Activated CD8-positive, alpha-beta T cell treated with anti-CD3 and anti-CD28 coated beads, Interleukin-2, amount 10 ng/mL, durations not matched to agents 7 days and 5 days (primary cell): ENCODE results near the gene MTR. TPM values are rescaled to one million over a fixed set of nuclear protein-coding genes. Genes with fewer than 3 reads are reported as not detected.
A peak's percentile ranks its signal among the peaks of the same experiment; 100 is the strongest.

ENCODE experiments used
- ATAC-seq: fragments of 150-1000 bp; cut with Tn5 transposase; one replicate; pipeline ENCODE4 v1.10.0; 2021; ENCODE audit warnings: moderate library complexity
- CTCF ChIA-PET: fragments of 350-600 bp; sonication (Branson Sonifier 250); formaldehyde crosslinking; loops from one replicate; lab custom pipeline; 2021; ENCODE audit warnings: antibody characterized with exemption; lab: Charles Lee
- POLR2A ChIA-PET: fragments of 350-600 bp; sonication (Branson Sonifier 250); formaldehyde crosslinking; loops from one replicate; lab custom pipeline; 2021; ENCODE audit warnings: antibody characterized with exemption; lab: Charles Lee
- DNase-seq: peaks from one replicate; pipeline ENCODE4 v3.0.0-alpha.2; 2020
- H3K27ac Mint-ChIP-seq: one replicate; pipeline ENCODE4 v1.8.0; 2021; ENCODE audit warnings: mild to moderate bottlenecking, mixed read lengths
- H3K27me3 Mint-ChIP-seq: one replicate; pipeline ENCODE4 v1.8.0; 2021; ENCODE audit warnings: low read depth, mixed read lengths
- H3K36me3 Mint-ChIP-seq: one replicate; pipeline ENCODE4 v1.8.0; 2021; ENCODE audit warnings: low read depth, mixed read lengths
- H3K4me1 Mint-ChIP-seq: one replicate; pipeline ENCODE4 v1.8.0; 2021; ENCODE audit warnings: low read depth, mixed read lengths
- H3K4me3 Mint-ChIP-seq: one replicate; pipeline ENCODE4 v1.8.0; 2021; ENCODE audit warnings: mild to moderate bottlenecking, mixed read lengths
- H3K9me3 Mint-ChIP-seq: one replicate; pipeline ENCODE4 v1.8.0; 2022; ENCODE audit warnings: mixed read lengths; ENCODE audit not compliant: insufficient read depth
- total RNA-seq, 2 experiments: library from RNA; stranded (reverse); gene quantifications; one replicate each; pipeline ENCODE4 v1.2.3, GENCODE V29; 2021

MTR gene
- total RNA-seq, 2 experiments from 2014 or later, result 41.7 to 44.7 TPM

DNA sequence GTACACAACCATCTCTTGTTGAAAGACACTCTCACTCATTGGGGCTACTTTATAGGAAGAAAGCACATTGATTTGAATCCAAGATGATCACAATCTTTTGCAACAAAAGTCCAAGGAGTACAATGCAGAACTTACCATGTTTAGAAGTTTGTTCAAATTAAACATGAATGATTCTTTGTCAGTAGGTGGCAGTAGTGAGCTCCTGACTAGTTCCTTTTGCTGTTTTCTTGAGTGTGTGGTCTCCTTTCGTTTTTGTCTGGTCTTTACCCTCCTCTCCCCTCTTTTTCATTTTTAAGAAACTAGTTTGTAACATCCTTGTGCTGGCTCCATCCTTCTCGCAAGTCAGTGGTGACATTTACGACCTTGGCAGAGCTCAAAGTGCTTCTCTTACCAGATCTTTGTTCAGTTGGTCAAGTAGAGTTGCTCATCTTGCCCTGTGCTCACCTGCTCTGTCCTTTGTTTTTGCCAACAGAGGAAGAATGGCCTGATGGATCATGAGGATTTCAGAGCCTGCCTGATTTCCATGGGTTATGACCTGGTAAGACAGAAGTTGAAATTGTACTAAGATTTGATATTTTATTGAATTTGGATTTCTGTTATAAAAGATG lies 35.7 kb upstream of the MTR start:
- Mint-ChIP-seq H3K9me3 (no peaks in the 10 kb centered on the region), H3K27me3 (no peaks in the 10 kb centered on the region), H3K36me3 (no peaks in the 10 kb centered on the region), H3K4me1 (peaks cover 1% of the 10 kb centered on the region), H3K27ac (no peak overlapping the region), H3K4me3 (no peak overlapping the region)
- POLR2A ChIA-PET, result no interaction called here
- ATAC-seq (peak; percentile 63), DNase-seq (peak; percentile 39)
- CTCF ChIA-PET, result interaction anchor here (0.7 to 4.0 kb wide), 32 partner anchors 8 to 806 kb away, joined by 3 to 32 read pairs (median 6); partner anchors contain the start of gene MTR

DNA sequence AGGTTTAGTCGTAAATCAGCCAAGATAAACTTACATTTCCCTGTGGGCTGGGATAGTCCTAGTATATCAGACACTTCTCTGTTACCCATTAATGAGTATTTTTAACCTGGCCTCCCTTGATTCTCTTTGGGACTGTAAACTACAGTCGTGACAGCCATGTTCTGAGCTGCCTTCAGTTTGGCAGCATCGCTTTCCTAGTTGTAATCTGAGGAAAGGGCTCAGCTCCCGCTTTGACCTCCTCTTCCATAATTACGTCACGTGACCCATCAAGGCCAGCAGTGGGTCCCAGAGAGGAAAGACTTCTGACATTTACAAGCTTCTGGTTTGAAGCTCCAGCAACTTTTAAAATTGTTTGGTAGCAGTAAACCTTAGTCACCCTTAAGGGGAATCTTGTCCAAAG lies 34.6 kb upstream of the MTR start:
- POLR2A ChIA-PET, result no interaction called here
- H3K4me1 Mint-ChIP-seq, result peaks cover 1% of the 10 kb centered on the region

DNA sequence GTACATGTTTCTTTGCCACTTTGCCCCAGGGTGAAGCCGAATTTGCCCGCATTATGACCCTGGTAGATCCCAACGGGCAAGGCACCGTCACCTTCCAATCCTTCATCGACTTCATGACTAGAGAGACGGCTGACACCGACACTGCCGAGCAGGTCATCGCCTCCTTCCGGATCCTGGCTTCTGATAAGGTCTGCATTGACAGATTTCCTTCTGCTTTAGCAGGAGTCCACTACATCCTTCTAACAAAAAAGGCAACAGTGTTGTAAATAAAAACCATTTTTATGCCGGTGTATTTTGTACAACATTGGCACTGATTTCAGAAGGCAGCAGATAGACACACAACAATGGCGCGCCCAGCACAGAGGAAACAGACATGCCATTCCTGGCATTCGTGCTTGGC lies 34.1 kb upstream of the MTR start:
- no peak overlapping the region for H3K27ac Mint-ChIP-seq
- H3K4me1 Mint-ChIP-seq, result peaks cover 1% of the 10 kb centered on the region
- DNase-seq, result no peak
- H3K27me3 Mint-ChIP-seq, result no peaks in the 10 kb centered on the region
- no peak overlapping the region for H3K4me3 Mint-ChIP-seq
- no peaks in the 10 kb centered on the region for H3K9me3 Mint-ChIP-seq
- H3K36me3 Mint-ChIP-seq, result no peaks in the 10 kb centered on the region
- ChIA-PET POLR2A (no interaction called here), CTCF (interaction anchor here (2.6 to 4.0 kb wide), 4 partner anchors 7 to 115 kb away, joined by 15 to 32 read pairs (median 18); no protein-coding TSS in a partner anchor)
- no peak for ATAC-seq

More for the DNA sequence above, 34.6 kb upstream of the MTR start:
- Mint-ChIP-seq H3K9me3 (no peaks in the 10 kb centered on the region), H3K4me3 (no peak overlapping the region), H3K27ac (no peak overlapping the region), H3K36me3 (no peaks in the 10 kb centered on the region), H3K27me3 (no peaks in the 10 kb centered on the region)
- ATAC-seq (no peak), DNase-seq (no peak)
- CTCF ChIA-PET, result interaction anchor here (0.6 to 4.0 kb wide), 11 partner anchors 7 to 1505 kb away, joined by 3 to 32 read pairs (median 15); partner anchors contain the start of gene MTR

DNA sequence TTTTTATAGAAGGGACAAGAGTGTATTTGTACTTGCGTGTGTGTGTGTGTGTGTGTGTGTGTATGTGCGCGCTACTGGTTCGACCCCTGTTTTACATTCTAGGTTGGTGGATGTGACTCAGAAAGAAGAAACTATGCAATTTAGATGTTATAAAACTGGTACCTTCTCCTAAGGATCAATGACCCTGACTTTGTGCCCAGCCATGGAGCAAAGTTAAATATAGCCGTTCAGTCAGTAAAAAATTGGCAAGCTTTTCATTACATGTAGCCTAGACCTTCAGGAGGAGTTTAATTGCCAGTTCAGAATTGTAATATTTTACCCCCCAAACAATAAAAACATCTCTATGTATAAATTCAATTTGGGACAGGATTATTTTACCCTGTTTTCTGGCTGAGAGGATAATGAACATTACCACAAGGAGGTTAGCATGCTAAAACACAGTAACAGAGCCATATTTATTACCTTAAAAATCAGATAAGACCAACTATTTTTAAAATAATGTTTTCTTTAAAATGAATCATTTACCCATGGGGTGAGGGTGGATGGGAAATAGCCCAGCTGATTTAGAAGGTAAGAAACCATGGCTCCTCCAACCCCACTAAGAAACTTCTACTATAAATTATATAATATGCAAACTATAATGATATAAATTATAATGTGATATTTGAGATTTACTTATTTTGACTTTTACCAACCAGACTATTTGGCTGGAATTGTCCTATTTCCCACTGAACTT lies 33.5 kb upstream of the MTR start:
- DNase-seq, result no peak
- Mint-ChIP-seq H3K4me3 (no peak overlapping the region), H3K4me1 (peaks cover 1% of the 10 kb centered on the region), H3K9me3 (no peaks in the 10 kb centered on the region), H3K36me3 (no peaks in the 10 kb centered on the region), H3K27me3 (no peaks in the 10 kb centered on the region), H3K27ac (no peak overlapping the region)
- ChIA-PET CTCF (no interaction called here), POLR2A (no interaction called here)
- ATAC-seq, result no peak

DNA sequence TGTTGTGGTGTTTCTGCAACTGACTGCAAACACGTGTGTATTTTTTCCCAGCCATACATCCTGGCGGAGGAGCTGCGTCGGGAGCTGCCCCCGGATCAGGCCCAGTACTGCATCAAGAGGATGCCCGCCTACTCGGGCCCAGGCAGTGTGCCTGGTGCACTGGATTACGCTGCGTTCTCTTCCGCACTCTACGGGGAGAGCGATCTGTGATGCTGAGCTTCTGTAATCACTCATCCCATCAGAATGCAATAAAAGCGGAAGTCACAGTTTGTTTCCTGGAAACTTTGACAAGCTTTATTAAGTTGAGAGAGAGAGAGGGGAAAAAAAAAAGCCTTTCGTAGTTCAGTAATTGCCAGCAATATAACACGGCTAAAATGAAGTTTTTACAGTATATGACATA lies 32.7 kb upstream of the MTR start:
- no peaks in the 10 kb centered on the region for H3K9me3 Mint-ChIP-seq
- peaks cover 1% of the 10 kb centered on the region for H3K4me1 Mint-ChIP-seq
- ChIA-PET CTCF (no interaction called here), POLR2A (no interaction called here)
- no peak overlapping the region for H3K4me3 Mint-ChIP-seq
- no peak overlapping the region for H3K27ac Mint-ChIP-seq
- DNase-seq (no peak), ATAC-seq (no peak)
- peaks cover 3% of the 10 kb centered on the region for H3K27me3 Mint-ChIP-seq
- no peaks in the 10 kb centered on the region for H3K36me3 Mint-ChIP-seq

DNA sequence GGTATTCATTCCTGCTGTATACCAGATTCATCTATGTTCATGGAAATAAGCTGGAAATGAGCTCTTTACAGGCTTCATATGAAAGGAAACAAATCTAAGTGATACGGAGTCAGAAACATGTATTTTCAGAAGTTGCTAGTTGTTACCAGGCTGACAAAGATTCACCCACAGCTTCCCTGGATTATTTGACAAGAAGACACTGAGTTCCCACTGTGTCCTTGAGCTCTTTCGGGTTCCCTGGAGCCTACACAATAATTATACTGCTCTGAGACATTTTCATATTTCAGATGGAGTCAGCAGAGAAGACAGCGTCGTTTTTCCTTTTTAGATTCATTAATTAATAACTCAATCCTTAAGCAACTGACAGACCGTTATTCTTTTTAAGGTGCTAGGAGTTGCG lies 29.3 kb upstream of the MTR start:
- POLR2A ChIA-PET, result no interaction called here
- DNase-seq (no peak), ATAC-seq (no peak)
- Mint-ChIP-seq H3K9me3 (no peaks in the 10 kb centered on the region), H3K27me3 (peaks cover 10% of the 10 kb centered on the region), H3K27ac (no peak overlapping the region), H3K4me1 (no peaks in the 10 kb centered on the region), H3K4me3 (no peak overlapping the region), H3K36me3 (no peaks in the 10 kb centered on the region)
- CTCF ChIA-PET, result interaction anchor here (1.1 kb wide), 1 partner anchor 14 kb away, joined by 3 read pairs; no protein-coding TSS in a partner anchor

DNA sequence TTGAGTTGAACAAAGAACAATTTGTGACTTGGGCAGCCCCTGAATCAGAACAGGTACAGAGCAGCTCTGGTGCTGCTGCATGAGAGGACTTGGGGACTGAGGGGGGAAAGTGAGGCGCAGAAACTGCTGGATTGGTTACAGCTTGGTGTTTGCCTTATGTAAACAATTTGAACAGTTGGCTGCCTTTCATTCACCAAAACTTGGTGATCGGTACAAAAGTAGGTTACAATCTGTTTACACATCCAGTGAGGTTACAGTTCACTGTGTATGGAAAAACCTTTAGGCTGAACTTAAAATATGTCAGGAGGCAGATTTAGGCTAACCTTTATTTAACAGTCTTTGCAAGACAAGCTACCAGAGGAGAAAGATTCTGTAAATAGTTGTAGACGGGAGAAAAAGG lies 28.6 kb upstream of the MTR start:
- POLR2A ChIA-PET, result no interaction called here
- no peaks in the 10 kb centered on the region for H3K36me3 Mint-ChIP-seq

DNA sequence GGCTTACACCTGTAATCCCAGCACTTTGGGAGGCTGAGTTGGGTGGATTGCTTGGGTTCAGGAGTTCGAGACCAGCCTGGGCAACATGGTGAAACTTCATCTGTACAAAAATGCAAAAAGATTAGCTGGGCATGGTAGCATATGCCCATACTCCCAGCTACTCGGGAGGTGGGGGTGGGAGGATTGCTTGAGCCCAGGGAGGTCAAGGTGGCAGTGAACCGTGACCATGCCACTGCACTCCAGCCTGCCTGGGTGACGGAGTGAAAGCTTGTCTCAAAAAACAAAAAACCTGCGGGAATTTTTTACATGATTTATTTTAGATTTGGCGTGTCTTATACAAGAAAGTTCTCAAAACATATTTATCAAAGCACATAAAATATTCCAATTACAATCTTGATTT lies 27.8 kb upstream of the MTR start:
- H3K27ac Mint-ChIP-seq, result no peak overlapping the region
- ATAC-seq (no peak), DNase-seq (no peak)
- no peaks in the 10 kb centered on the region for H3K4me1 Mint-ChIP-seq
- no peak overlapping the region for H3K4me3 Mint-ChIP-seq
- no peaks in the 10 kb centered on the region for H3K9me3 Mint-ChIP-seq
- peaks cover 10% of the 10 kb centered on the region for H3K27me3 Mint-ChIP-seq
- POLR2A ChIA-PET, result no interaction called here
- no peaks in the 10 kb centered on the region for H3K36me3 Mint-ChIP-seq
- CTCF ChIA-PET, result interaction anchor here (2.8 kb wide), 1 partner anchor 8 kb away, joined by 15 read pairs; no protein-coding TSS in a partner anchor

More for the DNA sequence above, 28.6 kb upstream of the MTR start:
- Mint-ChIP-seq H3K9me3 (no peaks in the 10 kb centered on the region), H3K4me3 (no peak overlapping the region), H3K27ac (no peak overlapping the region), H3K27me3 (peaks cover 10% of the 10 kb centered on the region), H3K4me1 (no peaks in the 10 kb centered on the region)
- DNase-seq (no peak), ATAC-seq (no peak)
- CTCF ChIA-PET, result interaction anchor here (2.8 kb wide), 1 partner anchor 7 kb away, joined by 15 read pairs; no protein-coding TSS in a partner anchor

DNA sequence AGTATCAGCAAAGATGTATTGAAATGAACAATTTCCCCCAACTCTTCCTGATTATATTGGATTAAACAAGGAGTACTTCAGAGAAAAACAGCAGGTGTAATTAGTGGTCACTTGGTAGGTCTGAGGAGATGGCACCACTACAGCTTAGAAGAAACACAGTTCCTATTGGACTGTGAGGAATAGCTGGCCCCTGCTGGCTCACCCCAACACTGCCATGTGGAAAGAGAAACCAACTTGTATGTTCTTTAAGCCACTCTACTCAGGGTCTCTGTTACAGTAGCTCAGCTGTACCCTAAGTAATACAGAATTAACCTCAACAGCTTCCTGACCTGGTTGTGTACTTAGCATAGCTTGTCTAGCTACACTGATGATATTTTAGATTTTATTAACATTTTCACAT lies 26.5 kb upstream of the MTR start:
- CTCF ChIA-PET, result interaction anchor here (2.8 kb wide), 1 partner anchor 9 kb away, joined by 15 read pairs; no protein-coding TSS in a partner anchor
- POLR2A ChIA-PET, result no interaction called here
- Mint-ChIP-seq H3K4me1 (no peaks in the 10 kb centered on the region), H3K4me3 (no peak overlapping the region), H3K27me3 (peaks cover 10% of the 10 kb centered on the region), H3K9me3 (no peaks in the 10 kb centered on the region), H3K36me3 (no peaks in the 10 kb centered on the region), H3K27ac (no peak overlapping the region)
- ATAC-seq (no peak), DNase-seq (no peak)

DNA sequence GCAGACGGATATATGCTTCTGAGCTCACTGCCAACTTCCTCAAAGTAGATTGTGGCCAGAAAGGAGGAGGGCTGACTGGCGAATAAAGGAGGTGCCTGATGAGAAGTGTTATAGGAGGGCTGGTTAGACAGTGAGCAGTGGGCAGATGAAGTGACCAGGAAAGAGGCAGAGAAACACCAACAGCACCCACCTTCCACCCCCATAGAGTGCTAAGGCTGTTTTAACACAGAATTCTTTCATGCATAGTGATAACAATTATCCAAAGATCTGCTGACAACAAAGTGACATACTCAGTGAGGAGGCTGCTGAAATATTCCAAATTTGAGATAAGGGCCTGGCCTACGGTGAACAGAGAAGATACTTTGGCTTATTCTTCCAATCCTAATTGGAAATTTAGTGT lies 21.2 kb upstream of the MTR start:
- POLR2A ChIA-PET, result no interaction called here
- CTCF ChIA-PET, result no interaction called here
- no peaks in the 10 kb centered on the region for H3K36me3 Mint-ChIP-seq
- H3K4me1 Mint-ChIP-seq, result no peaks in the 10 kb centered on the region
- H3K27ac Mint-ChIP-seq, result no peak overlapping the region
- peaks cover 9% of the 10 kb centered on the region for H3K9me3 Mint-ChIP-seq
- ATAC-seq (no peak), DNase-seq (no peak)
- no peak overlapping the region for H3K4me3 Mint-ChIP-seq
- H3K27me3 Mint-ChIP-seq, result peaks cover 13% of the 10 kb centered on the region

DNA sequence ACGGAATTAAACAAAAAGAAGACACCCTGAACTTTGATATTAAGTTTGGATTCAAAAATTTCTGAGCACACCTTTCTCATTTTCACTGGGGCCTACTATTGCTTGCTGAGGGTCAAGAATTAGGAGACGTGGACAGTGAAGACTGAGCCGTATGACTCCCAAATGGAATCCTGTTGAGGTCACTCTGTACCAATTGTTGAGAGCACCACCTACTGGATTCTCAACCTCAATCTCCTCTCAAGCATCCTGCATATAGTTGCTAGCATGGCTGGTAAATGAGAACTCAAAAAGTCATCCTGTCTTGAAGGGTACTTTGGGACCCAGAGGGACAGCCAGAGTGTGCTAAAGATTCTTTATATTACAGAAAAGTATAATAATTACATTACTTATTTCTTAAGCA lies 20.2 kb upstream of the MTR start:
- ChIA-PET CTCF (no interaction called here), POLR2A (no interaction called here)
- H3K27ac Mint-ChIP-seq, result no peak overlapping the region
- peaks cover 15% of the 10 kb centered on the region for H3K27me3 Mint-ChIP-seq
- H3K4me1 Mint-ChIP-seq, result no peaks in the 10 kb centered on the region
- DNase-seq (no peak), ATAC-seq (no peak)
- H3K4me3 Mint-ChIP-seq, result no peak overlapping the region
- H3K9me3 Mint-ChIP-seq, result peaks cover 14% of the 10 kb centered on the region
- no peaks in the 10 kb centered on the region for H3K36me3 Mint-ChIP-seq

DNA sequence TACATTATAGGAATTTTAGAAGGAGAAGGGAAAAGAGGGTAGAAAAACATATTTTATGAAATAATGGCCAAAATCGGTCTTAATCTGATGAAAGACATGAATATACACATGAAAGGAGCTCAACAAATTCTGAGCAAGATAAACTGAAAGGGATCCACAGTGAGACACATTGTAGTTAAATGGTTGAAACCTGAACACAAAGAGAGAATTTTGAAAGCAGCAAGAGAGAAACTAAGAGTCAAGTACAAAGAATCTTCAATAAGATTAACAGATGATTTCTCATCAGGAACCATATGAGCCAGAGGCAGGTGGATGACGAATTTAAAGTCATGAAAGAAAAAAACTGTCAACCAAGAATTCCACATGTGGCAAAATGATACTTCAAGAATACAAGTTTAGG lies 15.8 kb upstream of the MTR start:
- ATAC-seq (no peak), DNase-seq (no peak)
- no peaks in the 10 kb centered on the region for H3K4me1 Mint-ChIP-seq
- H3K27ac Mint-ChIP-seq, result no peak overlapping the region
- H3K36me3 Mint-ChIP-seq, result no peaks in the 10 kb centered on the region
- H3K9me3 Mint-ChIP-seq, result peaks cover 14% of the 10 kb centered on the region
- no peak overlapping the region for H3K4me3 Mint-ChIP-seq
- ChIA-PET POLR2A (no interaction called here), CTCF (no interaction called here)
- H3K27me3 Mint-ChIP-seq, result peaks cover 15% of the 10 kb centered on the region
